ENCODE results near the gene EHD3. TPM values are rescaled to one million over a fixed set of nuclear protein-coding genes. Genes with fewer than 3 reads are reported as not detected.

EHD3 gene
- total RNA-seq, 1 donor from 2014 or later, result 20.9 TPM

DNA sequence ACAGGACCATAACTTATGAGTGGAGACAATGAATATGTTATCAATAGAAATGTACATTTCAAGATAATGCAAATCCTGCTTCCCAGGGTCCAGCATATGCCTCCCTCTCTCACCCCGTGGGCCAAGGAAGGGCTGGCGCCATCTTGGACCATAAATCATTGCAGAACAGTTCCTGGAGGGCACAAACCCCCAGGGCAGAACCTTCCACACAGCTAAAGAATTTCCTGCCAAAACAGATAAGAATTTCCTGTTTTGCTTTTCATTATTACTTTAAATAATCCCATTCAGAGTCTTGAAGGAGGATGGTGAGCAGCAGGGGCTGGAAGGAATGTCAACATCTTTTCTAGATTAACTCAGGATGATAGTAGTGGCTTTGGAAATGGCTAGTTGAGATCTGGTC is 53.7 kb downstream of the EHD3 start:
- H3K4me2 ChIP-seq (ENCODE audit: low read length), result peak overlapping the region; percentile 56

DNA sequence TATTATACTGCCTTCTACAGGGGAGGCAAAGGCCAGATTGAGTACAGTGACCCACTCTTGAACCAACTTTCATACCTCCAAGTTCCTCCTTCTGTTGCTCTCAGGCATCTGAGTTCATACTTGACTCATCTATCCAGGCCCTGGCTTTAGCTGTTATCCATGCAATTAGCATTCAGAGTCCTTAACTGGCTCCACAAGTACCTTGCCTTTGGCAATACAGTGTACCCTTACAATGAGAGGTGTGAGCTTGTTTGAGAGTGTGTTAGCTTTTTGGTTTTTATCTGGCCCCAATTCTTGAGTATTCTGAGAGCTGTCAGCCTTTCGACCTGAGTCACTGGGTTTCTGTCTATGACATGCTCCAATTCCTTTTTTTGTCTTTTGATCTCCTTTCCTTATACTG is 60.2 kb downstream of the EHD3 start:
- H3K27me3 ChIP-seq (ENCODE audit: insufficient read depth, low read length), result no peaks in the 10 kb centered on the region
- TF ChIP-seq, protein P1, sequence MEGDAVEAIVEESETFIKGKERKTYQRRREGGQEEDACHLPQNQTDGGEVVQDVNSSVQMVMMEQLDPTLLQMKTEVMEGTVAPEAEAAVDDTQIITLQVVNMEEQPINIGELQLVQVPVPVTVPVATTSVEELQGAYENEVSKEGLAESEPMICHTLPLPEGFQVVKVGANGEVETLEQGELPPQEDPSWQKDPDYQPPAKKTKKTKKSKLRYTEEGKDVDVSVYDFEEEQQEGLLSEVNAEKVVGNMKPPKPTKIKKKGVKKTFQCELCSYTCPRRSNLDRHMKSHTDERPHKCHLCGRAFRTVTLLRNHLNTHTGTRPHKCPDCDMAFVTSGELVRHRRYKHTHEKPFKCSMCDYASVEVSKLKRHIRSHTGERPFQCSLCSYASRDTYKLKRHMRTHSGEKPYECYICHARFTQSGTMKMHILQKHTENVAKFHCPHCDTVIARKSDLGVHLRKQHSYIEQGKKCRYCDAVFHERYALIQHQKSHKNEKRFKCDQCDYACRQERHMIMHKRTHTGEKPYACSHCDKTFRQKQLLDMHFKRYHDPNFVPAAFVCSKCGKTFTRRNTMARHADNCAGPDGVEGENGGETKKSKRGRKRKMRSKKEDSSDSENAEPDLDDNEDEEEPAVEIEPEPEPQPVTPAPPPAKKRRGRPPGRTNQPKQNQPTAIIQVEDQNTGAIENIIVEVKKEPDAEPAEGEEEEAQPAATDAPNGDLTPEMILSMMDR (IDR thresholded peaks at IDR 0.05; ENCODE audit: insufficient read depth, low read depth, low read length), result no peak
- no peak for TF ChIP-seq EZH2 (IDR thresholded peaks at IDR 0.05; ENCODE audit: insufficient read depth, low read length)
- DNase-seq (ENCODE audit: low read depth), result no peak
- FAIRE-seq, result no peak
- no peaks in the 10 kb centered on the region for H3K79me2 ChIP-seq (ENCODE audit: insufficient read depth, low read length)
- H3K4me2 ChIP-seq (ENCODE audit: low read length), result no peak overlapping the region
- H3K36me3 ChIP-seq (ENCODE audit: insufficient read depth, low read length), result no peaks in the 10 kb centered on the region
- H3K27ac ChIP-seq (ENCODE audit: low read depth, low read length), result no peak overlapping the region
- no peaks in the 10 kb centered on the region for H3K9me3 Mint-ChIP-seq (ENCODE audit: unreplicated experiment)
- H3K4me1 ChIP-seq (ENCODE audit: insufficient read depth, low read length), result peaks cover 18% of the 10 kb centered on the region
- H4K20me1 ChIP-seq (ENCODE audit: insufficient read depth, low read length), result no peaks in the 10 kb centered on the region
- H2AFZ ChIP-seq (ENCODE audit: low read depth, low read length), result no peak overlapping the region
- H3K36me3 Mint-ChIP-seq (ENCODE audit: low read depth, unreplicated experiment), result no peaks in the 10 kb centered on the region
- H3K4me1 Mint-ChIP-seq (ENCODE audit: low read depth, unreplicated experiment), result peaks cover 6% of the 10 kb centered on the region
- peaks cover 13% of the 10 kb centered on the region for H3K27me3 Mint-ChIP-seq (ENCODE audit: low read depth, unreplicated experiment)
- no peak overlapping the region for H3K27ac Mint-ChIP-seq (ENCODE audit: unreplicated experiment)
- H3K4me3 Mint-ChIP-seq (ENCODE audit: unreplicated experiment), result no peak overlapping the region
- H3K9me3 ChIP-seq (ENCODE audit: insufficient read depth, low read depth, low read length), result no peaks in the 10 kb centered on the region
- no peak overlapping the region for H3K4me3 ChIP-seq (ENCODE audit: insufficient read depth, low read depth, low read length)
- H3K9ac ChIP-seq (ENCODE audit: low read length), result no peak overlapping the region

More for the DNA sequence above, 53.7 kb downstream of the EHD3 start:
- peaks cover 7% of the 10 kb centered on the region for H3K4me1 Mint-ChIP-seq (ENCODE audit: low read depth, unreplicated experiment)
- Histone ChIP-seq H2AFZ (ENCODE audit: low read depth, low read length) (no peak overlapping the region), H3K9ac (ENCODE audit: low read length) (no peak overlapping the region), H3K4me1 (ENCODE audit: insufficient read depth, low read length) (peaks cover 18% of the 10 kb centered on the region), H3K36me3 (ENCODE audit: insufficient read depth, low read length) (no peaks in the 10 kb centered on the region), H3K4me3 (ENCODE audit: insufficient read depth, low read depth, low read length) (no peak overlapping the region), H3K27ac (ENCODE audit: low read depth, low read length) (peak overlapping the region; percentile 48), H3K27me3 (ENCODE audit: insufficient read depth, low read length) (no peaks in the 10 kb centered on the region), H3K79me2 (ENCODE audit: insufficient read depth, low read length) (no peaks in the 10 kb centered on the region), H4K20me1 (ENCODE audit: insufficient read depth, low read length) (no peaks in the 10 kb centered on the region), H3K9me3 (ENCODE audit: insufficient read depth, low read depth, low read length) (no peaks in the 10 kb centered on the region)
- no peaks in the 10 kb centered on the region for H3K27me3 Mint-ChIP-seq (ENCODE audit: low read depth, unreplicated experiment)
- DNase-seq (ENCODE audit: low read depth) (no peak), FAIRE-seq (peak; percentile 82)
- no peak overlapping the region for H3K27ac Mint-ChIP-seq (ENCODE audit: unreplicated experiment)
- H3K9me3 Mint-ChIP-seq (ENCODE audit: unreplicated experiment), result no peaks in the 10 kb centered on the region
- H3K36me3 Mint-ChIP-seq (ENCODE audit: low read depth, unreplicated experiment), result peaks cover 2% of the 10 kb centered on the region
- H3K4me3 Mint-ChIP-seq (ENCODE audit: unreplicated experiment), result no peak overlapping the region
- TF ChIP-seq EZH2 (IDR thresholded peaks at IDR 0.05; ENCODE audit: insufficient read depth, low read length), result no peak
- TF ChIP-seq, protein P1 (IDR thresholded peaks at IDR 0.05; ENCODE audit: insufficient read depth, low read depth, low read length), result no peak

DNA sequence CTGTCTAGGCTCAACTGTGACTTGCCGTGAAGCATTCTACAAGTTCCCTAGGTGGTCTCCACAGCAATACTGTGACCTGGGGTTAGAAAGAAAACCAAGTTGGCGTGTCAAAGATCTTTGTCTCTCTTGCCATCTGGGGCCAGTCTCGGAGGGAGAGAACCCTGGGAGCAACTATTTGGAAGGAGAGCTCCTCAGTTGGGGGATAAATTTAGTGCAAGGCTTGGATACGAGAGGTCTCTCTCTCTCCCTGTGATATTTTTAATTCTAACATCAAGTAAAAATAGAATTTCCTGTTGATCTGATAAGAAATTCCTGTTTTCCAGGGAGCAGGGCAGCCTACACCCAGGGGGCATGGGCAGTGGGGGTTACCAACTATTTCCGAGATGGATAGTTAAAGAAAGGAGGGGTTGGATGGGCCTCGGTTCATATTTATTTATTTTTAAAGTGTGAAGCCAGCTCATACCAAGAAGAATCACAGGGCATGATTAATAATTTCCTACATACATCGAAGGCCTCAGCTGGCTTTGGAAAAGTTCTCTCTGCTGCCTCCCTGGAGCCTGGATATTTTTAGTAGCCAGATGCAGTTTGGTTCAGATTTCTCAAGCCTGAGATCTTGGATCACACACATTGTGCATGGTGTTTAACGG is 62.8 kb downstream of the EHD3 start:
- Mint-ChIP-seq H3K4me3 (ENCODE audit: unreplicated experiment) (no peak overlapping the region), H3K27me3 (ENCODE audit: low read depth, unreplicated experiment) (peaks cover 20% of the 10 kb centered on the region), H3K4me1 (ENCODE audit: low read depth, unreplicated experiment) (peaks cover 6% of the 10 kb centered on the region), H3K36me3 (ENCODE audit: low read depth, unreplicated experiment) (no peaks in the 10 kb centered on the region), H3K9me3 (ENCODE audit: unreplicated experiment) (no peaks in the 10 kb centered on the region), H3K27ac (ENCODE audit: unreplicated experiment) (no peak overlapping the region)
- Histone ChIP-seq H3K36me3 (ENCODE audit: insufficient read depth, low read length) (no peaks in the 10 kb centered on the region), H3K4me2 (ENCODE audit: low read length) (peak overlapping the region; percentile 64), H3K9ac (ENCODE audit: low read length) (no peak overlapping the region), H3K9me3 (ENCODE audit: insufficient read depth, low read depth, low read length) (no peaks in the 10 kb centered on the region), H3K27me3 (ENCODE audit: insufficient read depth, low read length) (no peaks in the 10 kb centered on the region), H3K27ac (ENCODE audit: low read depth, low read length) (no peak overlapping the region), H3K4me1 (ENCODE audit: insufficient read depth, low read length) (peaks cover 18% of the 10 kb centered on the region), H3K79me2 (ENCODE audit: insufficient read depth, low read length) (no peaks in the 10 kb centered on the region), H2AFZ (ENCODE audit: low read depth, low read length) (no peak overlapping the region), H3K4me3 (ENCODE audit: insufficient read depth, low read depth, low read length) (no peak overlapping the region), H4K20me1 (ENCODE audit: insufficient read depth, low read length) (no peaks in the 10 kb centered on the region)
- no peak for FAIRE-seq
- no peak for TF ChIP-seq EZH2 (IDR thresholded peaks at IDR 0.05; ENCODE audit: insufficient read depth, low read length)
- TF ChIP-seq, protein P1 (IDR thresholded peaks at IDR 0.05; ENCODE audit: insufficient read depth, low read depth, low read length), result no peak
- DNase-seq (ENCODE audit: low read depth), result no peak
